GM11168 (cell line): Measurements from ENCODE around the gene ANKRD33B.
"Not testable (repeated sequence)": the region's sequence is repeated elsewhere in the genome, so short reads cannot be mapped to it uniquely, and the experiment has no call there.

ENCODE experiments used
- in situ Hi-C: fragments of 300-500 bp; cut with MboI; formaldehyde crosslinking; loops from one replicate; pipeline ENCODE4 v1.12.0; 2022; ENCODE audit warnings: low sequenced_read_pairs; ENCODE audit not compliant: unreplicated experiment

The ANKRD33B gene

GRCh38 chr5:10556289-10556807, 7.5 kb upstream of the ANKRD33B start:
- in situ Hi-C loops, result no loop called here

- in situ Hi-C loops, result no loop called here
Measured at GRCh38 chr5:10556893-10557746, 6.8 kb upstream of the ANKRD33B start.

- in situ Hi-C loops, result no loop called here
Measured at GRCh38 chr5:10559151-10559550, 4.7 kb upstream of the ANKRD33B start.

GRCh38 chr5:10559871-10560270, 4.0 kb upstream of the ANKRD33B start:
- in situ Hi-C loops, result no loop called here

- in situ Hi-C loops, result no loop called here
Measured at GRCh38 chr5:10562201-10563109, 1.4 kb upstream of the ANKRD33B start.

GRCh38 chr5:10563110-10563944, 543 bp upstream of the ANKRD33B start:
- in situ Hi-C loops, result no loop called here

GRCh38 chr5:10564838-10565784, 1.2 kb downstream of the ANKRD33B start:
- in situ Hi-C loops, result loop anchor here (5.0 kb wide), 1 partner anchor 67 kb away; no protein-coding TSS in a partner anchor

GRCh38 chr5:10565785-10566542, 2.1 kb downstream of the ANKRD33B start:
- in situ Hi-C loops, result loop anchor here (5.0 kb wide), 1 partner anchor 66 kb away; no protein-coding TSS in a partner anchor

- in situ Hi-C loops, result loop anchor here (5.0 kb wide), 1 partner anchor 66 kb away; no protein-coding TSS in a partner anchor
Measured at GRCh38 chr5:10566543-10567068, 2.7 kb downstream of the ANKRD33B start.

- in situ Hi-C loops, result loop anchor here (5.0 kb wide), 1 partner anchor 65 kb away; no protein-coding TSS in a partner anchor
Measured at GRCh38 chr5:10567121-10567591, 3.3 kb downstream of the ANKRD33B start.

- in situ Hi-C loops, result loop anchor here (5.0 kb wide), 1 partner anchor 64 kb away; no protein-coding TSS in a partner anchor
Measured at GRCh38 chr5:10567781-10568321, 4.0 kb downstream of the ANKRD33B start.

GRCh38 chr5:10570540-10570939, 6.7 kb downstream of the ANKRD33B start:
- in situ Hi-C loops, result not testable (repeated sequence)

GRCh38 chr5:10572451-10572850, 8.6 kb downstream of the ANKRD33B start:
- in situ Hi-C loops, result no loop called here

GRCh38 chr5:10573487-10574145, 9.7 kb downstream of the ANKRD33B start:
- in situ Hi-C loops, result no loop called here

GRCh38 chr5:10574879-10575278, 11.0 kb downstream of the ANKRD33B start:
- in situ Hi-C loops, result not testable (repeated sequence)

- in situ Hi-C loops, result no loop called here
Measured at GRCh38 chr5:10576121-10576789, 12.4 kb downstream of the ANKRD33B start.
